DOHH2 (cell line): ENCODE results near the gene ATIC.

ENCODE experiments used
- H3F3A ChIP-seq: fragments of 200-600 bp; sonication (generic), shearing (Covaris generic); 2 replicates; pipeline ENCODE4 v1.6.0; 2016; ENCODE audit warnings: antibody characterized with exemption, mild to moderate bottlenecking; ENCODE audit not compliant: control insufficient read depth, insufficient read depth
- H3K27ac ChIP-seq: fragments of 200-600 bp; sonication (generic); 2 replicates; pipeline ENCODE4 v1.5.1; 2014; ENCODE audit warnings: low read depth, mild to moderate bottlenecking, low read length, moderate library complexity
- H3K27me3 ChIP-seq: fragments of 200-600 bp; sonication (generic); 2 replicates; pipeline ENCODE4 v1.6.1; 2014; ENCODE audit warnings: mild to moderate bottlenecking, low read length, mixed read lengths; ENCODE audit not compliant: control insufficient read depth
- H3K36me3 ChIP-seq: fragments of 200-600 bp; sonication (generic); 2 replicates; pipeline ENCODE4 v1.6.1; 2014; ENCODE audit warnings: mild to moderate bottlenecking, low read length, moderate library complexity, mixed read lengths; ENCODE audit not compliant: control insufficient read depth
- H3K4me1 ChIP-seq: fragments of 200-600 bp; sonication (generic); 2 replicates; pipeline ENCODE4 v1.6.1; 2014; ENCODE audit warnings: mild to moderate bottlenecking, low read length, mixed read lengths; ENCODE audit not compliant: control insufficient read depth
- H3K4me2 ChIP-seq: fragments of 200-600 bp; sonication (generic); 2 replicates; pipeline ENCODE4 v1.6.0; 2014; ENCODE audit warnings: mild to moderate bottlenecking, low read length, moderate library complexity
- H3K4me3 ChIP-seq: fragments of 200-600 bp; sonication (generic); 2 replicates; pipeline ENCODE4 v1.5.1; 2014; ENCODE audit warnings: mild to moderate bottlenecking, low read length, mixed read lengths
- H3K79me2 ChIP-seq: fragments of 200-600 bp; sonication (generic); 2 replicates; pipeline ENCODE4 v1.6.1; 2014; ENCODE audit warnings: mild to moderate bottlenecking, low read length, mixed read lengths; ENCODE audit not compliant: control insufficient read depth
- H3K9me2 ChIP-seq: fragments of 200-600 bp; sonication (generic); replicated peaks from 2 replicates; pipeline ENCODE4 v1.6.1; 2014; ENCODE audit warnings: mild to moderate bottlenecking, low read length, mixed read lengths; ENCODE audit not compliant: control insufficient read depth
- H3K9me3 ChIP-seq: fragments of 200-600 bp; sonication (generic); 2 replicates; pipeline ENCODE4 v1.6.1; 2014; ENCODE audit warnings: antibody characterized with exemption, low read length, mixed read lengths; ENCODE audit not compliant: control insufficient read depth, insufficient read depth
- H4K20me1 ChIP-seq: fragments of 200-600 bp; sonication (generic); 2 replicates; pipeline ENCODE4 v1.6.0; 2014; ENCODE audit warnings: low read depth, mild to moderate bottlenecking, antibody characterized with exemption, low read length, moderate library complexity; ENCODE audit not compliant: control insufficient read depth, insufficient read depth
- CTCF ChIP-seq: fragments of 200-600 bp; sonication (generic); IDR thresholded peaks from one replicate; pipeline ENCODE4 v1.5.1; 2014; ENCODE audit warnings: antibody characterized with exemption, mild to moderate bottlenecking, low read depth, low read length; ENCODE audit not compliant: poor library complexity, severe bottlenecking
- EZH2phosphoT487 ChIP-seq: fragments of 200-600 bp; sonication (generic); IDR thresholded peaks from 2 replicates; pipeline ENCODE4 v1.6.1; 2017; ENCODE audit warnings: borderline replicate concordance, mild to moderate bottlenecking, antibody characterized with exemption, low read length, moderate library complexity, mixed read lengths

Gene ATIC

GRCh38 chr2:215382480-215382879 is 70.6 kb downstream of the ATIC start:
- no peaks in the 10 kb centered on the region for H3F3A ChIP-seq
- H3K27ac ChIP-seq, result no peak overlapping the region
- H3K36me3 ChIP-seq, result no peaks in the 10 kb centered on the region

GRCh38 chr2:215383652-215384279 is 71.9 kb downstream of the ATIC start:
- H4K20me1 ChIP-seq, result no peaks in the 10 kb centered on the region
- H3K79me2 ChIP-seq, result no peaks in the 10 kb centered on the region
- H3K9me2 ChIP-seq, result no peaks in the 10 kb centered on the region
- H3K9me3 ChIP-seq, result no peaks in the 10 kb centered on the region
- H3K4me3 ChIP-seq, result no peak overlapping the region
- no peak for TF ChIP-seq CTCF
- no peak for TF ChIP-seq EZH2phosphoT487
- H3K27me3 ChIP-seq, result no peaks in the 10 kb centered on the region
- no peaks in the 10 kb centered on the region for H3F3A ChIP-seq
- H3K4me2 ChIP-seq, result no peak overlapping the region
- no peaks in the 10 kb centered on the region for H3K4me1 ChIP-seq
- H3K27ac ChIP-seq, result no peak overlapping the region
- H3K36me3 ChIP-seq, result no peaks in the 10 kb centered on the region

More at GRCh38 chr2:215382480-215382879, 70.6 kb downstream of the ATIC start:
- H3K9me3 ChIP-seq, result no peaks in the 10 kb centered on the region
- no peaks in the 10 kb centered on the region for H3K4me1 ChIP-seq
- no peaks in the 10 kb centered on the region for H4K20me1 ChIP-seq
- H3K4me3 ChIP-seq, result no peak overlapping the region
- no peaks in the 10 kb centered on the region for H3K9me2 ChIP-seq
- H3K27me3 ChIP-seq, result no peaks in the 10 kb centered on the region
- H3K4me2 ChIP-seq, result no peak overlapping the region
- TF ChIP-seq CTCF (no peak), EZH2phosphoT487 (no peak)
- no peaks in the 10 kb centered on the region for H3K79me2 ChIP-seq

- Histone ChIP-seq H3K36me3 (no peaks in the 10 kb centered on the region), H4K20me1 (no peaks in the 10 kb centered on the region)
- TF ChIP-seq CTCF (no peak), EZH2phosphoT487 (no peak)
Measured at GRCh38 chr2:215384710-215385109, 72.9 kb downstream of the ATIC start.

More at GRCh38 chr2:215384710-215385109, 72.9 kb downstream of the ATIC start:
- Histone ChIP-seq H3K9me2 (no peaks in the 10 kb centered on the region), H3K79me2 (no peaks in the 10 kb centered on the region), H3K9me3 (no peaks in the 10 kb centered on the region), H3K27me3 (no peaks in the 10 kb centered on the region), H3K27ac (no peak overlapping the region), H3F3A (no peaks in the 10 kb centered on the region), H3K4me3 (no peak overlapping the region), H3K4me1 (no peaks in the 10 kb centered on the region), H3K4me2 (no peak overlapping the region)
